Esophagus muscularis mucosa (tissue), 3 donors: ENCODE data around the gene CACHD1.

Experiments
- POLR2AphosphoS5 ChIP-seq, 2 donors: sonication (generic); formaldehyde crosslinking; IDR thresholded peaks; one replicate each; pipeline ENCODE4 v1.6.1; 2017; ENCODE audit warnings: antibody characterized with exemption in 2 of 2
- TF ChIP-seq, protein P1 (sequence below), 3 experiments: fragments of 200-600 bp in 2 of 3; fragments of 450-650 bp in 1 of 3; sonication (generic) in 2 of 3; IDR thresholded peaks; one replicate each; pipeline ENCODE4 v1.5.1; 2017 to 2019; ENCODE audit warnings: antibody characterized with exemption in 3 of 3, mild to moderate bottlenecking in 2 of 3, moderate library complexity in 1 of 3

DNA sequence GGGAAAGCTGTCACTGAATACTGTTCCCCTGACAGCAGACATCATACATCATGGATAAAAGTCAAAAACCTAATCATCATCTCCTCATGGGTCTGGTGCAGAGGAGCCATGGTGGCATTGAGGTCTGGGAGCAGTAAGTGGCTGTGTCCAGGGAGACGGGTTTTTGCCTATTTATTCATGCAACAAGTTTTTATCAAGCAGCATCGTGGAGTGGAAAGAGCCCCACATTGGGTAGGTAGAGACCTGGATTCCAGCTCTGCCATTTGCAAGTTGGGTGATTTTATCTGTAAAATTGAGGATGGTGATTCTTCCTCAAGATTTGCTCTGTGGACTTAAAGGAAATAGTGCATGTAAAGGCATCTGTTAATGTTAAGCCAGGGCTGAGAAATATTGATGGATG is 4.2 kb downstream of the CACHD1 start:
- TF ChIP-seq, protein P1, sequence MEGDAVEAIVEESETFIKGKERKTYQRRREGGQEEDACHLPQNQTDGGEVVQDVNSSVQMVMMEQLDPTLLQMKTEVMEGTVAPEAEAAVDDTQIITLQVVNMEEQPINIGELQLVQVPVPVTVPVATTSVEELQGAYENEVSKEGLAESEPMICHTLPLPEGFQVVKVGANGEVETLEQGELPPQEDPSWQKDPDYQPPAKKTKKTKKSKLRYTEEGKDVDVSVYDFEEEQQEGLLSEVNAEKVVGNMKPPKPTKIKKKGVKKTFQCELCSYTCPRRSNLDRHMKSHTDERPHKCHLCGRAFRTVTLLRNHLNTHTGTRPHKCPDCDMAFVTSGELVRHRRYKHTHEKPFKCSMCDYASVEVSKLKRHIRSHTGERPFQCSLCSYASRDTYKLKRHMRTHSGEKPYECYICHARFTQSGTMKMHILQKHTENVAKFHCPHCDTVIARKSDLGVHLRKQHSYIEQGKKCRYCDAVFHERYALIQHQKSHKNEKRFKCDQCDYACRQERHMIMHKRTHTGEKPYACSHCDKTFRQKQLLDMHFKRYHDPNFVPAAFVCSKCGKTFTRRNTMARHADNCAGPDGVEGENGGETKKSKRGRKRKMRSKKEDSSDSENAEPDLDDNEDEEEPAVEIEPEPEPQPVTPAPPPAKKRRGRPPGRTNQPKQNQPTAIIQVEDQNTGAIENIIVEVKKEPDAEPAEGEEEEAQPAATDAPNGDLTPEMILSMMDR (IDR thresholded peaks at IDR 0.05), result no peak
- TF ChIP-seq POLR2AphosphoS5 (IDR thresholded peaks at IDR 0.05), result no peak
